ENCODE results near the gene CH25H. TPM values are rescaled to one million over a fixed set of nuclear protein-coding genes. Genes with fewer than 3 reads are reported as not detected.

Gene CH25H
- total and polyA plus RNA-seq, 2 experiments from 2014 or later: 18.0 to 34.9 TPM

- Histone ChIP-seq H3K27me3 (replicated peaks; ENCODE audit: insufficient read depth) (no peaks in the 10 kb centered on the region), H3K4me1 (ENCODE audit: insufficient read depth) (peaks cover 24% of the 10 kb centered on the region), H2AFZ (no peak overlapping the region), H3K36me3 (ENCODE audit: low read depth) (peaks cover 11% of the 10 kb centered on the region), H3F3A (ENCODE audit: insufficient read depth) (peaks cover 26% of the 10 kb centered on the region), H3K9ac (no peak overlapping the region), H3K27ac (no peak overlapping the region), H3K4me2 (ENCODE audit: unreplicated experiment) (no peak overlapping the region), H3K4me3 (no peak overlapping the region), H3K9me2 (ENCODE audit: insufficient read depth) (no peaks in the 10 kb centered on the region), H3K79me2 (ENCODE audit: insufficient read depth) (no peaks in the 10 kb centered on the region), H4K20me1 (ENCODE audit: insufficient read depth) (no peaks in the 10 kb centered on the region), H3K9me3 (ENCODE audit: low read depth) (no peaks in the 10 kb centered on the region)
- TF ChIP-seq EZH2phosphoT487 (IDR thresholded peaks at IDR 0.05; ENCODE audit: insufficient read depth, low read depth) (no peak), EZH2 (IDR thresholded peaks at IDR 0.05; ENCODE audit: insufficient read depth, poor library complexity, severe bottlenecking) (no peak)
- 75 to 83% methylated on average over 4 of the region's 4 CpGs for WGBS, 2 experiments (ENCODE audit: low coverage in 1 of 2, low lambda C conversion rate in 2 of 2, missing lambda C conversion rate in 2 of 2)
- DNase-seq: no peak
- in situ Hi-C loops (cut with MboI): loop anchor here (10.0 kb wide), 2 partner anchors 285 to 385 kb away; no protein-coding TSS in a partner anchor
Observed at GRCh38 chr10:89219513-89220218, 12.5 kb upstream of the CH25H start.

- peak; percentile 72 for DNase-seq
- H3K9me3 ChIP-seq (ENCODE audit: low read depth): no peaks in the 10 kb centered on the region
Observed at GRCh38 chr10:89217057-89217990, 10.2 kb upstream of the CH25H start.

GRCh38 chr10:89216056-89216455, 8.9 kb upstream of the CH25H start:
- H3K27me3 ChIP-seq (replicated peaks; ENCODE audit: insufficient read depth): no peaks in the 10 kb centered on the region
- peak overlapping the region; percentile 73 for H3K27ac ChIP-seq
- H2AFZ ChIP-seq: no peak overlapping the region
- H3K9me3 ChIP-seq (ENCODE audit: low read depth): no peaks in the 10 kb centered on the region
- 0 out of 2 replicates have a peak, but pooled peaks cover 10% of the 10 kb centered on the region for H3K36me3 ChIP-seq (ENCODE audit: low read depth)
- peaks cover 40% of the 10 kb centered on the region for H3F3A ChIP-seq (ENCODE audit: insufficient read depth)
- no peak overlapping the region for H3K4me3 ChIP-seq
- no peak for TF ChIP-seq EZH2phosphoT487 (IDR thresholded peaks at IDR 0.05; ENCODE audit: insufficient read depth, low read depth)
- TF ChIP-seq EZH2 (IDR thresholded peaks at IDR 0.05; ENCODE audit: insufficient read depth, poor library complexity, severe bottlenecking): no peak
- peak; percentile 28 for DNase-seq
- peaks cover 40% of the 10 kb centered on the region for H3K4me1 ChIP-seq (ENCODE audit: insufficient read depth)
- H3K9ac ChIP-seq: peak overlapping the region; percentile 52
- no peaks in the 10 kb centered on the region for H3K79me2 ChIP-seq (ENCODE audit: insufficient read depth)
- H3K9me2 ChIP-seq (ENCODE audit: insufficient read depth): no peaks in the 10 kb centered on the region
- no peaks in the 10 kb centered on the region for H4K20me1 ChIP-seq (ENCODE audit: insufficient read depth)
- 95 to 96% methylated on average over 2 of the region's 2 CpGs for WGBS, 2 experiments (ENCODE audit: low coverage in 1 of 2, low lambda C conversion rate in 2 of 2, missing lambda C conversion rate in 2 of 2)
- peak overlapping the region; percentile 33 for H3K4me2 ChIP-seq (ENCODE audit: unreplicated experiment)
- in situ Hi-C loops (cut with MboI): loop anchor here (10.0 kb wide), 2 partner anchors 281 to 381 kb away; no protein-coding TSS in a partner anchor

More at GRCh38 chr10:89217057-89217990, 10.2 kb upstream of the CH25H start:
- Histone ChIP-seq H3K9me2 (ENCODE audit: insufficient read depth) (no peaks in the 10 kb centered on the region), H3K4me1 (ENCODE audit: insufficient read depth) (peaks cover 27% of the 10 kb centered on the region), H3K36me3 (ENCODE audit: low read depth) (peaks cover 10% of the 10 kb centered on the region), H3K79me2 (ENCODE audit: insufficient read depth) (no peaks in the 10 kb centered on the region), H3F3A (ENCODE audit: insufficient read depth) (peaks cover 29% of the 10 kb centered on the region), H4K20me1 (ENCODE audit: insufficient read depth) (no peaks in the 10 kb centered on the region), H3K27ac (peak overlapping the region; percentile 27; the same call in 1 of the 2 replicates), H3K4me3 (0 out of 2 replicates have a peak overlapping the region, but pooled peaks have one; percentile 5), H3K27me3 (replicated peaks; ENCODE audit: insufficient read depth) (no peaks in the 10 kb centered on the region), H3K4me2 (ENCODE audit: unreplicated experiment) (peak overlapping the region; percentile 9), H2AFZ (no peak overlapping the region), H3K9ac (no peak overlapping the region)
- no peak for TF ChIP-seq EZH2 (IDR thresholded peaks at IDR 0.05; ENCODE audit: insufficient read depth, poor library complexity, severe bottlenecking)
- no peak for TF ChIP-seq EZH2phosphoT487 (IDR thresholded peaks at IDR 0.05; ENCODE audit: insufficient read depth, low read depth)
- in situ Hi-C loops (cut with MboI): loop anchor here (10.0 kb wide), 2 partner anchors 283 to 383 kb away; no protein-coding TSS in a partner anchor
- WGBS, 2 experiments (ENCODE audit: low coverage in 1 of 2, low lambda C conversion rate in 2 of 2, missing lambda C conversion rate in 2 of 2): 1 to 2% methylated on average over 6 of the region's 6 CpGs

GRCh38 chr10:89215511-89215910, 8.4 kb upstream of the CH25H start:
- 12 to 18% methylated on average over 1 of the region's 1 CpG for WGBS, 2 experiments (ENCODE audit: low coverage in 1 of 2, low lambda C conversion rate in 2 of 2, missing lambda C conversion rate in 2 of 2)
- in situ Hi-C loops (cut with MboI): loop anchor here (10.0 kb wide), 2 partner anchors 281 to 381 kb away; no protein-coding TSS in a partner anchor
- peaks cover 43% of the 10 kb centered on the region for H3K4me1 ChIP-seq (ENCODE audit: insufficient read depth)

More at GRCh38 chr10:89215511-89215910, 8.4 kb upstream of the CH25H start:
- H3K4me2 ChIP-seq (ENCODE audit: unreplicated experiment): peak overlapping the region; percentile 33
- no peak overlapping the region for H3K4me3 ChIP-seq
- H3K79me2 ChIP-seq (ENCODE audit: insufficient read depth): no peaks in the 10 kb centered on the region
- peak; percentile 78 for DNase-seq
- H3K9me3 ChIP-seq (ENCODE audit: low read depth): no peaks in the 10 kb centered on the region
- peaks cover 40% of the 10 kb centered on the region for H3F3A ChIP-seq (ENCODE audit: insufficient read depth)
- no peaks in the 10 kb centered on the region for H4K20me1 ChIP-seq (ENCODE audit: insufficient read depth)
- TF ChIP-seq EZH2phosphoT487 (IDR thresholded peaks at IDR 0.05; ENCODE audit: insufficient read depth, low read depth) (no peak), EZH2 (IDR thresholded peaks at IDR 0.05; ENCODE audit: insufficient read depth, poor library complexity, severe bottlenecking) (no peak)
- H3K27ac ChIP-seq: peak overlapping the region; percentile 73
- no peaks in the 10 kb centered on the region for H3K27me3 ChIP-seq (replicated peaks; ENCODE audit: insufficient read depth)
- 0 out of 2 replicates have a peak, but pooled peaks cover 10% of the 10 kb centered on the region for H3K36me3 ChIP-seq (ENCODE audit: low read depth)
- H2AFZ ChIP-seq: no peak overlapping the region
- no peaks in the 10 kb centered on the region for H3K9me2 ChIP-seq (ENCODE audit: insufficient read depth)
- H3K9ac ChIP-seq: peak overlapping the region; percentile 52

Measured in GM23248 (cell line).